Fibroblast of lung (primary cell): ENCODE results near the gene KIRREL3.

Experiments
- EZH2 ChIP-seq: IDR thresholded peaks from 2 replicates; pipeline ENCODE4 v1.5.1; 2012; ENCODE audit warnings: low read length, control low read depth, mild to moderate bottlenecking; ENCODE audit errors: missing control alignments
- TF ChIP-seq, protein P1 (sequence below), 2 donors: IDR thresholded peaks in 1 of 2; conservative IDR thresholded peaks in 1 of 2; 1 replicate in 1 of 2; 2 replicates in 1 of 2; pipeline ENCODE4 v1.5.1; 2011 to 2012; ENCODE audit warnings: low read length in 2 of 2, control low read depth in 1 of 2, inconsistent platforms in 1 of 2, low read depth in 1 of 2, mild to moderate bottlenecking in 1 of 2

DNA sequence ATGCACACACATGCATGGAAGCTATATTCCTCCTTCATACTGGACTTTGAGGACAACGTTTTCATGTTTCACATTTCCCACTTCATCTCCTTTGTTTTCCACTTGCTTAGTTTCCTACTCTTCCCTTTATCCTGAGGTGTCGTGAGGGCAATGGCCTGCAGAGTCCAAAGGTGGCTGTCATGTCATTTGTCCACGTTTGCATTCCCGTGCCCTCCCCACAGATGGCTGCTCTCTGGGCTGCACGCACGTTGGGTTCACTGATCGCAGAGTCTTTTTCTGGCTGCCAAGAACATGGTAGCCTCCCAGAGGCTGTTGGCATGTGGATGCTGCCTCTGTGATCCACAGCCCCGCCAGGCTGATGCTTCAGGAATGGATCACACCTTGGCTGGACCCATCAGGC, 389.1 kb downstream of the KIRREL3 start:
- TF ChIP-seq, protein P1, sequence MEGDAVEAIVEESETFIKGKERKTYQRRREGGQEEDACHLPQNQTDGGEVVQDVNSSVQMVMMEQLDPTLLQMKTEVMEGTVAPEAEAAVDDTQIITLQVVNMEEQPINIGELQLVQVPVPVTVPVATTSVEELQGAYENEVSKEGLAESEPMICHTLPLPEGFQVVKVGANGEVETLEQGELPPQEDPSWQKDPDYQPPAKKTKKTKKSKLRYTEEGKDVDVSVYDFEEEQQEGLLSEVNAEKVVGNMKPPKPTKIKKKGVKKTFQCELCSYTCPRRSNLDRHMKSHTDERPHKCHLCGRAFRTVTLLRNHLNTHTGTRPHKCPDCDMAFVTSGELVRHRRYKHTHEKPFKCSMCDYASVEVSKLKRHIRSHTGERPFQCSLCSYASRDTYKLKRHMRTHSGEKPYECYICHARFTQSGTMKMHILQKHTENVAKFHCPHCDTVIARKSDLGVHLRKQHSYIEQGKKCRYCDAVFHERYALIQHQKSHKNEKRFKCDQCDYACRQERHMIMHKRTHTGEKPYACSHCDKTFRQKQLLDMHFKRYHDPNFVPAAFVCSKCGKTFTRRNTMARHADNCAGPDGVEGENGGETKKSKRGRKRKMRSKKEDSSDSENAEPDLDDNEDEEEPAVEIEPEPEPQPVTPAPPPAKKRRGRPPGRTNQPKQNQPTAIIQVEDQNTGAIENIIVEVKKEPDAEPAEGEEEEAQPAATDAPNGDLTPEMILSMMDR (conservative IDR thresholded peaks at IDR 0.05 in 1 of 2, IDR thresholded peaks at IDR 0.05 in 1 of 2; ENCODE audit: low read depth in 1 of 2, low read length in 2 of 2) = no peak
- TF ChIP-seq EZH2 = no peak
